HG03097 (cell line): Measurements from ENCODE around the gene SIAH3.

Experiments
- ATAC-seq: cut with Tn5 transposase; IDR thresholded peaks from one replicate; pipeline ENCODE4 v1.9.1; 2021; ENCODE audit not compliant: unreplicated experiment, low FRiP score

Gene SIAH3

DNA sequence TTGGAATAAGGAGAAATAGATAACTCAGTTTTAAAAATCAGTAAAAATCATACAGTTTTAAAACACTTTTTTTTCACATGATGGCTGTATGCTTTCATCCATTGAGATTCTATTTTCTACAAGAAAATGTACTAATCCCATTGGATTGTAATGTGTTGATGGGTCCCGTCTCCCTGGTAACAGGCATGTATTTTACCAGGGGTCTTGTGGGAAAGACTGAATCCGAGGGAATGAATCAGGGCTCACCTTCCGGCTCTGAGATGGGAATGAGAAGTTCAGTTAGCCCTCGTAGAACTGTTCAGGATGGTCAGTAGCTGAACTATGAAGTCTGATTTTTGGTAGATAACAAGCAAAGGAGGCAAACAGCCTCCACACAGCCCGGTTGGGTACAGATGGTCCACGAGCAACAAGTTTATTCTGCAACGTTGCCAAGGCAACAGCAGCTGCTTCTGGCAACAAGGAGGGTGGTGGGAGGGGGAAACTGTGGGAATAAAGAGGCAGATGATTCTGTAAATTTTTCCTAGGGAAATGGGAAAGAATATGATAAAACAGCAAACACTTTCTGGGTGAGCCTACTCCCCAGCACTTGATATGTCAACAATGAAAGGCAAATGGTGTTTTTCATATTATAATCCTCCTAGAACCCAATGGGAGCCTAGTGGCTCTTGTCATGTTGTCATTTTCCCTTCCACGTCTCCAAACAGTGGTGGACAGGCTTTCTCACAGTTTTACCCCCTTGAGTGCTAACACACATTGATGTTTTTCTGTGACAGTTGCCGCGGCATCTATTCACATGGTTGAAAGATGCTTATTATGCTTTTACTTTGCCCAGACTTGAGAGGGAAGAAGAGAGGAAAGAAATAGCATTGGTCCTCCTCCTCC, 12.4 kb upstream of the SIAH3 start:
- ATAC-seq = no peak

DNA sequence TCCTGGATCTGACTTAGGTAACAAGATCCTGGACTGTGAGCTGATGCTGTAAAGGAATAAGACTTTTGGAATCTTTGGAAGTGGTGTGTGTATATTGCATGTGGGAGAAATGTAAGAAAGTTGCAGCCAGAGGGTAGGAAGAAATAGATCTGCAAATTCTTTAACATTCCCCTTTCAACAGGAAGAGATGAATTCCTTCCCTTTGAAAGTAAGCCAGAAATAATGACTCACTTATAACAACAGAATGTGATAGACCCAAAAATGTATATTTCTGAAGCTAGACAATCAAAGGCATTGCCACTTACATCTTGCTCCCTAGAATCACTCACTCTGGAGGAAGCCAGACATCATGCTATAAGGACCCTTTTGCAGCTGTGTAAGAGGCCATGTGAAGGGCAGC, 9.8 kb upstream of the SIAH3 start:
- no peak for ATAC-seq

DNA sequence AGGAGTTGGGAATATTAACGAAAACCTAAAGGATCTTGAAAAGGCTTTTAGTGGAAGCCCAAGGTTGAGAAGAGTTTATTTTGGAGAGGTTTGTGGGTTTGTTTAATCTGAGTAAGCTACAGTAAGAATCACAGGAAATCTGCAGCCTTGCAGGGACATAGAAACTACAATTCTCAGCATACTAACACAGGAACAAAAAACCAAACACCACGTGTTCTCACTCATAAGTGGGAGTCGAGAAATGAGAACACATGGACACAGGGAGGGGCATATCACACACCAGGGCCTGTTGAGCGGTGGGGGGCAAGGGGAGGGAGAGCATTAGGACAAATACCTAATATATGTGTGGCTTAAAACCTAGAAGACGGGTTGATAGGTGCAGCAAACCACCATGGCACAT, 8.7 kb upstream of the SIAH3 start:
- ATAC-seq = no peak

DNA sequence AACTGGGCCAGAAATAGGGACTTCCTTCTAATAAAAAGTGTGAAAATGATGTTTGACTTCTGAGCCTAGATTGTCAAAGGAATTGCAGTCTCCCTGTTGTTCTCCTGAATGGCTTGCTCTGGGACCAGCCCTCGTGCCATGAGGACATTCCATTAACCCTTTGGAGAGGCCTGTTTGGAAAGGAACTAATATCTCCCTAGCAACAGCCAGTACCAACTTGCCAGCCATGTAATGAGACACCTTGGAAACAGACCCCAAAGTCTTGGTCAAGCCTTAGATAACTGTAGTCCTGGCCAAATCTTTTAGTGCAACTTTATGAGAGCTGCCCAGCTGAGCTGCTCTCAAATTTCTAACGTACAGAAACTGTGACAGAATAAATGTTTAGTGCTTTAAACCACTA, 8.2 kb upstream of the SIAH3 start:
- ATAC-seq = no peak

DNA sequence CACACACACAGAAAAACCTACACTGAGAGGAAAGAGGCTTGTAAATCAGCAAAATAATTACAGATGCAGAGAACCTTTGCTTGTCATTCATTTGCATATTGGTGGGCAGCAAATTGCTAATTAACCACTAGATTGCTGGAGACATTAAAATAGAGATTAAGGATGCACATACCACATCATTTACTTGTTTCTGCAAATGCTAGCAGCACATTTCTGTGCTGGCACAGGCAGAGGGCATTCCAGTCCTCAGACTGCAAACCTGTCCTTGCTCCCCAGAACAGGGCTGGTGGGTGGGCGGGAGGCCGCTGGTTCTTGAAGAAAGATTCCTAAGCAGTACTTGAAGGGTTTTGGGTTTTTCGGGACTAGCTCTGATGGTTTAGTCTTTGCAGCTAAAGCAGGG, 941 bp upstream of the SIAH3 start:
- no peak for ATAC-seq

DNA sequence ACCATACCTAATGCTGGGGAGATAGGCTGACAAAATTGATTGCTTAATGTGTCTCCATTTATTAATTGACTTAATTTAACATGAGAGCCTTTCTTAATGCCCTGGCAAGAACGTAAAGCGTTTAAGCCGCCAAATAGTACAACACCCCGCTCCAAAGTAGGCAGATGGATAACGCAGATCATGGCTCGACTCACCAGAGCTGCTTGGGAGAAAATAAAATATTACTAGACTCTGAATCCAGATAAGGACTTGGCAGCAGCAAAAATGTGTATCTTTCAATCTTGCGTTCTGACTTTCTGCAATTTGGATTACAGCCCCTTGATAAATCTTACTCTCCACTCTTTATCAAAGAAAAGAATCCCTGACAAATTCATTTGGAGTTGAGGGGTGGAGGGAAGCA, 403 bp upstream of the SIAH3 start:
- no peak for ATAC-seq

DNA sequence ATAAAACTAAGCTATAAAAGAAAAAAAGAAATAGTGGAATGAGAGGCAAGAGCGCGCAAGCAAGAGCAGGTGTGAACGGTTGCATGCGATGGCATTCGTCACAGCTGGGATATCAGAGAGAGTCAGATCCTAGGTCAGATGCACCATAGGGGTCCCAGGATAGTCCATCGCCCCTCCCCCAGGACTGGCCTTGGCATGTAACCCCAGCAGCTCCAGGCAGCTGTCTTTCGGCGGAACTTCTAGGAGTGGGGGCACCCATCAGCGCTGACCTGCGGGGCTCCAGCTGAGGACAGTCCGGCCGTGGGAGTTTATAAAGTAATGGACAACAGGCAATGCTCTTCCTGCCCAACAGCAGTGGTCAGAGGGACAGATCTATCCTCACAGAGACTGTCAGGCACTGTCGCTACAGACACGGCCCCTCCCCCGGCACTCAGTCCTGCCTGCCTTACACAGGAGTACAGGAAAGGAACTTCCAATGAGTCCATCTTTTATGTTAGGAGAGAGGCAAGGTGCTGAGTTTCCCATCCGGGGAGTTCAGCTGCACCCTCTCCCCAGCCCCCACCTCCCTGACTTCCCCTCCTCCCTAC, 1.4 kb downstream of the SIAH3 start:
- ATAC-seq = no peak

DNA sequence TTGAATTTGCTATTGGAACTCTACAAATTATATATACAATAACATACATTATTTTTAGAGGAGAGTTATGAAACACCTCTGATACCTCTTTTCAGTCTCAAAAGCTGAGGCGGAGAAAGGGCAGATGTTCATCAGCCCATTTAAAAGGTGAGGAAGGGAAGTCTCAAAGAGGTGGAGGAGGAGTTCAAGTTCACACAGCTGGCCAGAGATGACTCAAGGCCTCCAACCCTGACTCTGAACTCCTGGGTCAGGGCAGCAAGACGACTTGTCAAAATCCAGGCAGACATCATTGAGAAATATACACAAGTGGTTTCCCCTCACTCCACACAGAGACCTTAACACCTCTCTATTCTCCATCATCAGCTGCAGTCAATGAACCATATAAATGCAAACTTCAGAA, 2.1 kb downstream of the SIAH3 start:
- ATAC-seq = no peak

DNA sequence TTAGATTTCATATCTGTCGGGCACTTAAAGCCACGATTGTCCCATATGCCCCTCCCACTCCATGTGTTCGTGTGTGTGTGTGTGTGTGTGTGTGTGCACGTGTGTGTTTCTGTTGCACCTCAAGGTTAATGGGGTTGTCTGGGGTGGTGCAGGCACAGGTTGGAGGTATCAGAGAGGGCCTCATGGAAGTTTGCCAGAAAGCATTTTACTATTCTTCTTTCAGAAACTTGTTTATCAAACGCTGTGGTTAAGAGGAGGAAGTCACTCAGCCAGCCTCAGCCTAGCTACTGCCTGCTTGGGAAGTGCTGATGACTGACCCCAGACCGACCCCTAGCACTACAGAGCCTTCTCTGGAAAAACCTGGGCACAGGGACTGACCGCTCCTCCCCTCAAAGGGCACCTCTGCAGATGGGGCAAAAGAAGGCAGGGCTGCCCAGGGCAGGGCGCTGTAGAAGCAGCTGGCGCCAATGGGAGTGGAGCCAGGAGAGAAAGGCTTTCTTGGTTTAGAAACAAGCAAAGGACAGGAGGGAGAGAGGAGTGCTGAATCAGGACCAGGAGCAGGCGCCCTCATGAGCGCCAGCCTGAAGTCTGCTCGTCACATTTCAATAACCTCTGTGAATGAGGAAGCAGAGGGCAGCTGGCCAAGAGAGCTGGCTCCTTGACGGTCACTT, 3.9 kb downstream of the SIAH3 start:
- ATAC-seq = peak; percentile 45

DNA sequence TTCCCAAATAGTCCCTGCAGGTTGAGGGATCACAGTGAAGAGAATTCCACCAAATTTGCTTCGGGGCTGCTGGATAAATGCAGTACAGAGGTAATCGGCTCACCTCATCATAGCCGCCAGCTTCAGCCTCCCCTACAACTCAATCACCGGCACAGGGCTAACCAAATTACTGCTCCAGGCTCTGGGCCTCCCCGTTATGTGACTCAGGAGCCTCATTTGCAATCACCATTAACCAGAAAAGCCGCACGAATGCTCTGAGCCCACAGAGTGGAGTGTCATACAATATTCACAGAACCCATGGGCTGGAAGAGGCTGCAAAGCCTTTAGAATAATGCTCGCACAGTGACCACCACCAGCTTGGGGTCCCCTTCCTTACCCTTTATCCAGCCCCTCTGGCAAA, 4.9 kb downstream of the SIAH3 start:
- ATAC-seq = no peak

DNA sequence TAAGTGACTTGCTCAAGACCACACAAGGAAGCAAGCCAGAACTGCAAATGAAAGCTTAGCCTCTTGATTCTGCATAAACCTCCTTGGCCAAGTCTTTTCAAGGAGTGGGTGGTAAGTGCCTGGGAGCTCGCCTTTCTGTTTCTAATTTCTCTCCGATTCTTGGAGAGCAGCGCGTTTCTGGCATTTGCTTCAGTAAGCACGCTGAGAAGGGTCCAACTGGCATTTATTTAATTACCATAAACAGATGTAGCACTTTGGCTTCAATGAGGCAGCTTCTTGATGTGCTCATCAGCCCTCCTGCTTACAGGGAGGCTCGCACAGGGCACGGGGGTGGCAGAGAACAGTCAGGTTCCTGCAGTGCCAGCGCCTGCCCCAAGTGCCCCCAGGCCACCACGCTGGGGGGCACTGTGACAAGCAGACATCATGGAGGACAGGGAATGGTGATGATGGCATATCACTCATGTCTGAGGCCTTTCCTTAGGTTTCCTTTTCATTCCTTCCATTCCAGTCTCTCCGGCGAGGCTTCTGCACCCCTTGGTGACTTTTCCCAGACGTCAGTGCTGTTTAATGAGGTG, 13.3 kb downstream of the SIAH3 start:
- no peak for ATAC-seq

DNA sequence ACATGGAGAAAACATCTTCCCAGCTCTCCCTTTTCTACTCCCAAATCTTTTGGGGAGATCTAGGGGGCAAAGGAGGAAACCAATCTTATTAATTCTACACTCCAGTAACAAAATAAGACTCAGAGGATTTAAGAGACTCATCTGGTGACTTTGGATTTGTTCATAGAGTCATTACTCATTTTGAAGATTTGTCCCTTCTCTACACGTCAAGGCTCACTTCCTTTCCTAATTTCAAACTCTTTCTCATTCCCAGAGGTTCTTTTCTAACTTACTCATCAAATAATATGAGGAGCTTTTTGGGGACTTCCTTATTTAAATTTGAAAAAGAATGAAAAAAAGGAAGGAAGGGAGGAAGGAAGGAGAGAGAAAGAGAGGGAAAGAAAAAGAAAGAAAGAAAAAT, 14.4 kb downstream of the SIAH3 start:
- no peak for ATAC-seq

DNA sequence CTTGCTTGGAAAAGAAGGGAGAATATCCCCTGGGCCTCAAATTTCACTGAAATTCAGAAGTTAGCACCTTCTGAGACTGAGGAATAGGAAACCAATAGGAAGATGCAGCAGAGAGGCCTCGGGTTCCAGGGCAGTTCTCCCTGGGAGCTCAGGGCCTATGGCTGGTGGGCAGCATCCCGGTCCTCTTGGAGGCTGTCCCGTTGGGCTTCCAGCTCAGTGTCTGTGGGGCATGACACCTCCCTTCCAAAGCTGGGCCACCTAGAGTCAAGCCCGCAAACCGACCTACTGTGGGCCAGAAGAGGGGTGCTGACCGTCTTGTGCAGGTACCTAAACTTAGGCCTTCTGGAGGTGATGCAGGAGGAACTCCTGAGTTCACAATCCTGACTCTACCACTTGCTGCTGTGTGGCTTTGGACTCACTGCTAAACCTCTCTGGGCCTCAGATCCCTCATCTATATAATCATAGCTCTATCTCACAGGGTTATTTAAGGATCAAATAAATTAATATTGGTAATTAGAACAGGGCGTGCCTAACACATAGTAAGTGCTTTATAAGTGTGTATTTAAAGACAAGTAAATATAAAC, 17.1 kb downstream of the SIAH3 start:
- ATAC-seq = no peak

DNA sequence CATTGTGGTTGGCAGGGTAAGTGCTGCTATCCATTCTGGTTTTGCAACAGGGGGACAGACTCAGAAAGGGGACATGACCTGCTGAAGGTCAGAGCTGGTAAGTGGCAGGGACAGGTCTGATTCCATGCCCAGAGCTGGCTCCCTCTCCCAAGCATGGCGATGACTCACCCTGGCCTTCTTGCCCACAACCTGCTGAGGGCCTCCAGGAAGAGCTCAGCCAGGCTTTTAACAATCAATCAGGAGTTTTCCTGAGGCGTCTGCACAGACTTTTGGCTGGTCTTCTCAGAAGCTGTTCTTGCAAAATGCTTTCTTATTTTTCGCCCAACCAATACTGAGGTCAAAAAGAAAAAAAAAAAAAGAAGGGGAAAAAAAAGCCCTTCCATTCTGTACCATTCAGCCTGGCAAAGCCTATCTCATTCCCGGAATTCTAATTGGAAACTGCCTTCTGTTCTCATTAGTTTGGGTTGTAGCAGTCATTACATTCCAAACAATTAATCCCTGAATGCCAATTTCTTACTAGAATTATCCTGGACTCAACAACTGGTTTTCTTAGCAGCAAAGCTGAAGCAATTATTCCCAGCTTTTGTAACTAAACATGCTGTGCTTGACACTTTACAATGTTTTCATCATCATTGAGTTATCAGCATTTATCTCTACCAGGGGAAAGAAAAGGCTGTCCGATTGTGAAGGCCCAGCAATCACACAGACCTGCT, 17.7 kb downstream of the SIAH3 start:
- no peak for ATAC-seq

DNA sequence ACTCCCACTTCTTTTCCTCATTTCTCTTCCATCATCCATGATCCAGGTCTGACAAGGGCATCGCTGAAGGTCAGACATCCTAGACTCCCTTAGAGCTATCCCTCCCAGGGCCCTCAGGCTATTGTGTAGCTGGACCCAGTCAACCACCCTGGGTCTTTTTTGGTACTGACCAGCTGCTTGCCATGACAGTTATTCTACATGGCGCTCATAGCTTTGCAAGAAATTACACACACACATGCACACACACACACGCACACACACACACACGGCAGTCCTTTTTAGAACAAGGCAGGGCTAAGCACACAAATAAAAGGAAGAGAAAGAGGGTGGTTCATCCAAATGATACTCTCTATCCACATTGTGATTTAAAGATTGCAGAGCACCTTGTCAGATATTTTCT, 18.3 kb downstream of the SIAH3 start:
- no peak for ATAC-seq

DNA sequence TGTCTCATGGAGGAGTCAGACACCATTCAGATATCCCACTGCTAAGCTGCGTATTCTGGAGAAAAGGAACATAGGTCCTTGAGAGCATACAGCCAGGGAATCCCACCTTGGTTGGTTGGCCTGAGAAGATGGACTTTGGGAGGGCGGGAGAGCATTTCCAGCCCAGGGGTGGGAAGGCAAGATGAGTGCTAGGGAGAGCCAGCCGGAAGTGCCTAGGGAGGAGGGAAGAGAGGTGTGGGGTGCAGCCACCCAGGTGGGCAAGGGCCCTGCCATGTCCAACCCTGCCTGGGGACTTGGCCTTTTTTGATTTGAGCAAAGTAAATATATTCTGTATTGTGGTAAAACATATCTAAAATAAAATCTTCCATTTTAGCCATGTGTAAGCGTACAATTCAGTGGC, 19.7 kb downstream of the SIAH3 start:
- ATAC-seq = no peak

DNA sequence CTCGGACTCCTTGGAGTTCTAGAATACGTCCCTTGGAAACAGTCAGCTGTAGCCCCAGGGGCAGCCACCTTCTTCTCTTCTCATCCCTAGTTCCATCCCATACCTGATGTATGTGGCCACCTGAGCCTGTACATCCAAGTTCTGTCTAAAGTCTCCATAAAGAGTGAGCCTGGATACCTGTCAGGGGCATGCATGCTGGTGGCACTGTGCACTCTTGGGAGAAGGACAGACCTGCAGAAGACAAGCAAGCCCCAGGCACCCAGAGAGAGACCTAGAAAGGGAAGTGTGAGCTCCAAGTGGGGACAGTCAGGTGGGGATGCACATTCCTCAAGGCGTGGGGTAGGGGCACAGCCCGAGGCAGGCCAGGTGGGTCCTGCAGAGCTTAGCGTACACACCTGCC, 21.4 kb downstream of the SIAH3 start:
- no peak for ATAC-seq

DNA sequence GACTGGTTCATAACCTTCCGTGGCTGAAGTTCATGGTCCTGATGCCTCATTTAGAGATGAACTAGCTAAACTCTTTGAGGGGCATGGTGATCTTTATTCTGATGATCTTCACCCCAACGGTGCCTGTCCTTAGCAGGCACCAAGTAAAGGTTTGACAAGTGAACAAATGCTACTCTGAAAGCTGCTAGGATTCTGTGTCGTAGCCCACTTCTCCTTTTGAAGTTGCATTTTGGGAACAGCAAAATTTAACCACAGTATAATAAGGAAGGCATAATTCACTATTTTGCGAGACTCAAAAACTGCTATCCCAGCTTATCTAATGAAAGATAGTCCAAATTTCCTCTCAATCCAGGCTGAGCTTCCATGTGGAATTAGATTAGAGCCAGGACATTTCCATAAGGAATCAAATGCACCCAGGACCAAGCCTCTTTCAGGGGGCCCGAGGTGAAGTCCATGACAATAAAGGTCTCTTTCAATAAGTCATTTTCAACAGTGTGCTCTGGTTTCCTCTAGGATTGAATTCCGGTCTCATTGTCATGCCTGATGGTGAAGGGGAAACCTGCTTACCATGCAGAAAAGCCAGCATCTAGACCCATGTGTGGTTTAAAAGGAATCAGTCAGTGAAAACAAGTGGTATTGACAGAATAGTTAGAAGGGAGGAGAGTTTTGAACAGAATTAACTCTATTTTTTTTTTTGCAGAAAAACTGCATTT, 23.1 kb downstream of the SIAH3 start:
- no peak for ATAC-seq

DNA sequence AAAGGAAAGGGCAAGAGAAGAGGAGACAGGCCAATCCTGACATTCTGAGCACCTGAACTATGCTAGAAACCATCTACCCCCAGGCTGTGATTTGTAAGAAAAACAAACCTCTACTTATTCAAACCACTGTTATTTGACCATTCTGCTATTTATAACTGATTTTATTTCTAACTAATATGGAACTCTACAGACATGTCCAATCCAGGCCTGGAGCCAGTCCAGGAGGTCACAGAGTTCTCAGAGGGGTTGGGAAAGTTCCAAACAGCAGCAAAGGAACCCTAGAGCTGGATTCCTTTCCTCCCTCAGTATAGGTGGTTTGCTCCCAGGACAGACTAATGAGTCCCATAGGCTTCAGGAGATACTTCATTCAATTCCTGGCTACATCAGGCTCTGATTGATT, 24.2 kb downstream of the SIAH3 start:
- ATAC-seq = no peak

DNA sequence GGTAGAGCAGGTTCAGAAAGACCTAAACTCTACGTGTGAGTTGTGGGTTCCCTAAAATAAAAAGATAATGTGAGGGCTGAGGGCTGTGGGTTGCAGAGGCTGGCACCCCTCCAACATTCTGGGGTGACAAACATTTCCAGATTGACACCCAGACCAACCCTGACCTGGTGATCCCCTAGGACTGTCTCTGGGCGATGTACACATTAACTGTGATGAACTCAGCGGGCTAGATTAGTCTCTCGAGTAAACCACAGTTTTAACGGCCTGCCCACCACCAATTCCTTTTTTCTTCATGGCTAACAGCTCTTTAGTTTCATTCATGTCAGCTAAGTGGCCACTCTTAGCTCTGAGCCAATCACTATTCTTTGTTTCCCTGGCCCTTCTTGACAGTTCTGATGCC, 24.8 kb downstream of the SIAH3 start:
- ATAC-seq = peak; percentile 71
